Activated CD8-positive, alpha-beta memory T cell treated with anti-CD3 and anti-CD28 coated beads for 4 hours (primary cell): ENCODE measurements around the gene SPACA6.

Experiments
- DNase-seq, 2 donors: peaks; one replicate each; pipeline ENCODE4 v3.0.0-alpha.2; 2020; ENCODE audit warnings: low read depth in 2 of 2

Gene SPACA6

GRCh38 chr19:51703575-51704515 is 10.7 kb downstream of the SPACA6 start:
- peak; percentile 93 for DNase-seq

- no peak for DNase-seq
Measured at GRCh38 chr19:51704626-51705025, 11.5 kb downstream of the SPACA6 start.

- no peak for DNase-seq
Measured at GRCh38 chr19:51706296-51706695, 13.2 kb downstream of the SPACA6 start.

- DNase-seq: no peak
Measured at GRCh38 chr19:51706885-51707284, 13.8 kb downstream of the SPACA6 start.

- DNase-seq: no peak
Measured at GRCh38 chr19:51708811-51709210, 15.7 kb downstream of the SPACA6 start.

GRCh38 chr19:51709575-51709974 is 16.4 kb downstream of the SPACA6 start:
- no peak for DNase-seq

- no peak for DNase-seq
Measured at GRCh38 chr19:51710163-51710562, 17.0 kb downstream of the SPACA6 start.

GRCh38 chr19:51711702-51712101 is 18.6 kb downstream of the SPACA6 start:
- DNase-seq: no peak

GRCh38 chr19:51712461-51713081 is 19.4 kb downstream of the SPACA6 start:
- DNase-seq: no peak

- no peak for DNase-seq
Measured at GRCh38 chr19:51713319-51714285, 20.5 kb downstream of the SPACA6 start.

GRCh38 chr19:51714848-51715247 is 21.7 kb downstream of the SPACA6 start:
- no peak for DNase-seq

- DNase-seq: no peak
Measured at GRCh38 chr19:51715850-51716249, 22.7 kb downstream of the SPACA6 start.

GRCh38 chr19:51716925-51717324 is 23.8 kb downstream of the SPACA6 start:
- DNase-seq: no peak

GRCh38 chr19:51719251-51719988 is 26.3 kb downstream of the SPACA6 start:
- no peak for DNase-seq

- no peak for DNase-seq
Measured at GRCh38 chr19:51721905-51722304, 28.8 kb downstream of the SPACA6 start.

GRCh38 chr19:51722492-51722891 is 29.4 kb downstream of the SPACA6 start:
- DNase-seq: no peak

GRCh38 chr19:51724543-51724942 is 31.4 kb downstream of the SPACA6 start:
- DNase-seq: no peak

- no peak for DNase-seq
Measured at GRCh38 chr19:51726049-51726448, 32.9 kb downstream of the SPACA6 start.

- DNase-seq: no peak
Measured at GRCh38 chr19:51727349-51727880, 34.3 kb downstream of the SPACA6 start.

- DNase-seq: no peak
Measured at GRCh38 chr19:51729781-51730180, 36.7 kb downstream of the SPACA6 start.
